NCI-H2029 treated with DMSO at 0.1 percent for 48 hours (cell line): ENCODE measurements around the gene NEURL4.
"Not testable (repeated sequence)": the region's sequence is repeated elsewhere in the genome, so short reads cannot be mapped to it uniquely, and the experiment has no call there.

Experiments used
- DNase-seq: peaks from one replicate; lab custom pipeline; 2025; lab: John Stamatoyannopoulos, UW

NEURL4 gene

GRCh38 chr17:7347630-7348477 lies 18.7 kb upstream of the NEURL4 start:
- no peak for DNase-seq

- DNase-seq, result no peak
These were observed 17.9 kb upstream of the NEURL4 start for GRCh38 chr17:7346761-7347614.

- DNase-seq, result no peak
These were observed 14.1 kb upstream of the NEURL4 start for GRCh38 chr17:7343250-7343649.

- no peak for DNase-seq
These were observed 12.7 kb upstream of the NEURL4 start for GRCh38 chr17:7341842-7342241.

GRCh38 chr17:7340179-7340578 lies 11.0 kb upstream of the NEURL4 start:
- no peak for DNase-seq

GRCh38 chr17:7337600-7337999 lies 8.5 kb upstream of the NEURL4 start:
- DNase-seq, result not testable (repeated sequence)

GRCh38 chr17:7336240-7337175 lies 7.4 kb upstream of the NEURL4 start, which contains the start of gene ACAP1:
Gene ACAP1, plus strand, starts transcription at chr17:7336529. Its CDS starts 206 bp downstream, at chr17:7336735.
- no peak for DNase-seq

GRCh38 chr17:7335765-7336164 lies 6.6 kb upstream of the NEURL4 start:
- DNase-seq, result not testable (repeated sequence)

- no peak for DNase-seq
These were observed 5.9 kb upstream of the NEURL4 start for GRCh38 chr17:7334938-7335538.

- DNase-seq, result not testable (repeated sequence)
These were observed 3.5 kb upstream of the NEURL4 start for GRCh38 chr17:7332600-7333069.

GRCh38 chr17:7332111-7332510 lies 3.0 kb upstream of the NEURL4 start:
- DNase-seq, result no peak

- DNase-seq, result no peak
These were observed 1.5 kb upstream of the NEURL4 start for GRCh38 chr17:7330638-7331015.

- DNase-seq, result peak; percentile 18
These were observed 982 bp upstream of the NEURL4 start for GRCh38 chr17:7329997-7330637.

GRCh38 chr17:7329374-7329996 lies 350 bp upstream of the NEURL4 start:
- DNase-seq, result peak; percentile 69

GRCh38 chr17:7328009-7328408 lies 1.1 kb downstream of the NEURL4 start:
- DNase-seq, result no peak

GRCh38 chr17:7327501-7327900 lies 1.6 kb downstream of the NEURL4 start:
- DNase-seq, result no peak

GRCh38 chr17:7327056-7327455 lies 2.1 kb downstream of the NEURL4 start:
- DNase-seq, result no peak

GRCh38 chr17:7326186-7326585 lies 2.9 kb downstream of the NEURL4 start:
- no peak for DNase-seq

- no peak for DNase-seq
These were observed 4.1 kb downstream of the NEURL4 start for GRCh38 chr17:7325031-7325528.

GRCh38 chr17:7324438-7324779 lies 4.7 kb downstream of the NEURL4 start:
- no peak for DNase-seq
